EH (cell line): ENCODE measurements around the gene VTCN1.
"Not testable (repeated sequence)": the region's sequence is repeated elsewhere in the genome, so short reads cannot be mapped to it uniquely, and the experiment has no call there.

Experiments
- DNase-seq: peaks from one replicate; pipeline ENCODE4 v3.0.0-alpha.2; 2015; ENCODE audit warnings: low read depth

The VTCN1 gene

GRCh38 chr1:117122330-117123025 lies 88.2 kb downstream of the VTCN1 start:
- DNase-seq = no peak

DNA sequence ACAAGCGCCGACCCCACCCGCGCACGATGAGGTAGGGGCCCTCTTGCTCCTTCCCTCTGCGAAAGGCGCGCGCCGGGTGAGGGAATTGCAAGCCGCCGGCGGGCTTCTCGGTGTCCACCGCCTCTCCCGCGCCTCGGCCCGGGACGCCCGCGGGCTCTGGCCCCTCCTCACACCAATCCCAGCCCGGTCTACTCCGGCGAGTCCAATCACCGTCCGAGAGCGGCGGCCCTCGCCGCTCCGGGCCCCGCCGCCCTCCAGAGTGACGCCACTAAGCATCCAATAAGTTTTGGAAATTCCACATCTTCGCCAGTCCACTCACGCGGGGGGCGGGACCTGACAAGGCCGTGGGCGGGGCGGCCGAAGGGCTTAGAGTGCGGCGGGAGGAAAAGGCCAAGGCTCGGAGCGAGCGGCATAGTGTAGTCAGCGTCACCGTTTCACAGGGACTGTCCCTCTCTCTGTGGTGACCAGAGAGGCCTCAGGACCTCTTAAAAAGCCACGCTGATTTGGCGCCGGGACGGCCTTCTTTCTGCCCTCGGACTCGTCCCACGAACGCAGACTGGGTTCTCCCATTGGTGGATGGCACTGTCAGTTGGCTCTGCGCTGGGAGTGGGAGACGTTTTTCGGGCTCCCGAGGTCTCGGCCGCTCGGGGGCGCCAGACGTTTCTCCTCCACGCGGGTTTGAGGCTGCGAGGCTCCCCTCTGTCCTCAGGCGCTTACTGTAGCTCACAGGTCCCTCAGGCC lies 89.0 kb downstream of the VTCN1 start, which contains the start of gene TRIM45:
Gene TRIM45 (minus strand): TSS at position 161 of the 741 bp plus-strand sequence. CDS start 548 bp downstream, outside the sequence.
- DNase-seq = peak; percentile 97

GRCh38 chr1:117120774-117121588 lies 89.7 kb downstream of the VTCN1 start:
- DNase-seq = no peak

GRCh38 chr1:117119144-117119543 lies 91.6 kb downstream of the VTCN1 start:
- DNase-seq = not testable (repeated sequence)

GRCh38 chr1:117118137-117118536 lies 92.6 kb downstream of the VTCN1 start:
- no peak for DNase-seq

- no peak for DNase-seq
These were observed 93.0 kb downstream of the VTCN1 start for GRCh38 chr1:117117697-117118096.

GRCh38 chr1:117116784-117117130 lies 94.0 kb downstream of the VTCN1 start:
- no peak for DNase-seq

- DNase-seq = no peak
These were observed 94.5 kb downstream of the VTCN1 start for GRCh38 chr1:117116090-117116783.

GRCh38 chr1:117114877-117115276 lies 95.8 kb downstream of the VTCN1 start:
- DNase-seq = no peak

DNA sequence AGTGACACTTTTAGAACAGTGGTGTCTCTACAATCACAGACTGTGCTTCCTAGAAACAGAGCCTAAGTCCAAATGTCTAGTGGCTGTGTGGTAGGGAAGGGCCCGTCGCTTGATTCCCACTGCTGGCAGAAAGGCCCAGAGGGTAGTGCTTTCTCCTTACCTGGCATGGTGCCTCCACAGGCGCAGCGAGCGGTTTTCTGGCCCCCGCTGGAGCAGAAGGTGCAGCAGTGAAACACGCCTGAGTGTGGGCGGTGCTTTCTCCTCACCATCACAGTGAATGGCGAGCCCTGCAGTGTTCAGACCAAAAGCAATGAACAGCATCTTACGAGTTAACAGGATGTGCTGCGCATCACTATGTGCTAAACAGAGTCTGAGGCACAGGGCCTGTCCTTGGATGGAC lies 97.5 kb downstream of the VTCN1 start:
- no peak for DNase-seq

DNA sequence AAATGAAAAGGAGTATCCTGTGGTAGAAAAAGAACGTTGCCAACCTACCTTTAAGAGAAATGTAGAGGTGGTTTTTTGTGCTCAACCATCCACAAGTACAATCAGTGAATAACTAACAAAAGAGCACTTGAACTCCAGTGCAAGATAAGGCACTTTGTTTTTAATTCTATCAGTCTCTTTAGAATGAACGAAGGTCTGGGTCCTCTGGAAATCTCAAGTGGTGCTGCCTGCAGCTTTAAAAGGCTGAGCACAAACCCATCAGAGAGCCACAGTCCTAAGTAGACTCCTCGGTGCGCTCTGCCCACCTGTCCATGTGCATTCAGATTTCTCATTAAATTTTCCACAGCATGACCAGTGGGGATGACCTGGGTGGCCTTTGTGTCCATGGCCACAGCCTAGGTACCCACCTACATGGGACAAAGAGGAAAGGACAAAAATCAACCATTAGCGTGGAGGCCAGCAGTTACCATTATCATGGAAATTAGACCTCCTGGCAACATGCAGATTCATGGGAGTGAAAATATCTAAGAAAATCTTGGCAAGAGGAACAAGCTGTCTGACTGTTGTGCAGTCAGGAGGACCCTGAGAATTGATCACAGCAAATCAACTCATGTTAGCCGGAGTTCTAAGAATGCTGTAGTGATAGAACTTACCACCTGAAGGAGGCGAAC lies 98.5 kb downstream of the VTCN1 start:
- no peak for DNase-seq

- DNase-seq = peak; percentile 36
These were observed 100.0 kb downstream of the VTCN1 start for GRCh38 chr1:117110774-117111173.

- DNase-seq = no peak
These were observed 103.4 kb downstream of the VTCN1 start for GRCh38 chr1:117107364-117107763.

DNA sequence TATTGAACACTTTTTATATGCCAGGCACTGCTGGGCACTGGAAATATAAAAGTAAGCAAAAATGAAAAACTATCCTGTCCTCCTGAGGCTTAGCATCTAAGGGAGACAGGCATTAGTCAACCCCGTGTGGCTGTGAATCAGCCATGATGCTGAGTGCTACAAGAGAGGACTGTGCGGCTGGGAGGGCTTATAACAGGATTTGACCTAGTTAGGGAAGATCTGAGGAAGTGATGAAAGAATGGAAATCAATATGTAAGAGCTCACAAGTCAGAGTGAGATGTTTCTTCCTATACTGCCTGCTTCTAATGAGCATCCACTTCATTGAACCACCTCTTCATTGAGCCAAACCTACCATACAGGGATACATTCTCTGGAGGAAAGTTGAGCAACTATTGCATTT lies 104.2 kb downstream of the VTCN1 start:
- no peak for DNase-seq

DNA sequence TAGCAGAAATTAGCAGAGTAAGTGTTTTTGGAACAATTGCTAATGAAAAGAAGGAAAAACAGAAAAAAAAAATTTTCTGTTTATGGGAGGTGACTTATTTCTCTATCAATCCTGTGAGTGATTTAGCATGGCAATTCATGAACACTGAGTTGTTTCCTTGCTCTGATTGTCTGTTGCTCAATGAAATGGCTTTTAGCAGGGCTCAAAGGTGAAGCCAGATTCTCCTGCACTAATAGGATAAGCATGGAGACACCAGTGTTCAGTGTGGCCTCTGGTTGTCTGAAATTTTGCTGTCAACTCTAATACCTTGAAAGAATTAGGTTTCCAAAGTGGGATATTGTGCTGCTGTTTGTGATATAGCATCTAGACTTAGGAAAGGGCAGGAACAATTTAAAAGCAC lies 105.0 kb downstream of the VTCN1 start:
- DNase-seq = no peak

DNA sequence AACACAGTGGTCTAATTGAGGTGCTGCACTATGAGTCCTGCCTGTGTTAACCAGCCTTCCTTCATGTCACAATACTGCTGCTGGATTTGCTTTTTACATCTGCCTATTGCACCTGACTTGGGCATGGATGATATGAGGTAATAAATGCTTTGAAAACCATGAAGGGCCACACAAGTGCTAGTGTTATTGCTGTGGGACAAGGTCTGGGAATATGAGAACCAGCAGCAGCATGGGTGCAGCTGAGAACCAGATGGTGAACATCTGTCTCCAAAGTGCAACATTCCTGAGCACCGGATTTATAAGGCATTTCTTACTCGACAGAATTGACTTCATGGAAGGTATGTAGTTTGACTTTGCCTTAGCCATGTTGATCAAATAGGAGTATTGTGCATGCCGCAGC lies 105.7 kb downstream of the VTCN1 start:
- DNase-seq = peak; percentile 34

- not testable (repeated sequence) for DNase-seq
These were observed 108.9 kb downstream of the VTCN1 start for GRCh38 chr1:117101858-117102257.

DNA sequence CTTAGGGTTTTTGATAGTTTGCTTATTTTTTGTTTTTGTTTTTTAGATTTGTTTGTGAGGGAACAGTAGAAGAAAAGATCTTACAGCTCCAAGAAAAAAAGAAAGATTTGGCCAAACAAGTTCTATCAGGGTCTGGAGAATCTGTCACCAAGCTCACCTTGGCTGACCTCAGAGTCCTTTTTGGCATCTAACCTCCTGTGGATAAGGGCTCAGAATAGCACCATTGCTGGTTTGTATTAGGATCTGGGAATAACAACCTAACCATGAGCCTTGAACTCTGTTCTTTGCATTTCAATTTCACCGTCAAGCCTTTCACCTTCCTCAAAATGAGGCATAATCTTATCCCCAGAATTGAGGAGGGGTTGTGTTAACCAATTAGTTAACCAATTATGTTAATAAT lies 109.4 kb downstream of the VTCN1 start:
- no peak for DNase-seq

GRCh38 chr1:117098287-117098890 lies 112.3 kb downstream of the VTCN1 start:
- DNase-seq = peak; percentile 51

GRCh38 chr1:117097443-117097842 lies 113.3 kb downstream of the VTCN1 start:
- DNase-seq = peak; percentile 79

DNA sequence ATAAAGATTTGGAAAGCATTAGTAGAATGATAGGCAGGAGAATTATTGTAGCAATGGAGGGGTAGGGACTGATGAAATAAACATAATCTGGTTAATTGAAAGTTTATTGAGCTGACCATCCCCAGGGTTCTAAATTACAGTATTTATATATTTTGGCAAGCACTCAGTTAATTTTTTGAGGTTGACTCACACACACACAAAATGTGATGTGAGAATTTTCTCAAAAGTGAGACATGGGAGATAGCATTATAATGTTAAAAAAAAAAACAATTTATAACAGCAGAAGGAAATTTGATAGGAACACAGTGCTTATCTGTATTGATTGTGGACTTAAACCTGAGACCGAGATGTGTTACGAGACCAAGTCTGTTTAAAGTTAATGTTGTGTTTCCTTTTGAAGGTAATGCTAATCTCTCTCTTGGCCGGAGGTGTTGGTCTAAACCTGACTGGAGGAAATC lies 113.7 kb downstream of the VTCN1 start:
- DNase-seq = peak; percentile 78
